HCT116 (cell line): Measurements from ENCODE around the gene WNT9A. TPM values are rescaled to one million over a fixed set of nuclear protein-coding genes. Genes with fewer than 3 reads are reported as not detected.

Experiments
- ATAC-seq: fragments of 200-7000 bp; cut with Tn5 transposase; 2 replicates; pipeline ENCODE4 v1.9.1; 2020; ENCODE audit warnings: mild to moderate bottlenecking, moderate library complexity
- BruUV-seq: library from RNA; stranded (reverse); fragments of 400-500 nt; replicated peaks from 2 replicates; lab custom pipeline; 2021; lab: Mats Ljungman, UMichigan
- CTCF ChIA-PET: fragments of 300-600 bp; sonication (Branson Sonifier 250); formaldehyde crosslinking; loops from one replicate; lab custom pipeline; 2021; ENCODE audit warnings: antibody characterized with exemption; lab: Charles Lee
- POLR2A ChIA-PET: fragments of 300-600, 350-600 bp; sonication (Branson Sonifier 250); formaldehyde crosslinking; loops from one replicate; lab custom pipeline; 2021; ENCODE audit warnings: antibody characterized with exemption; lab: Charles Lee
- RAD21 ChIA-PET, 2 experiments: fragments of 300-600 bp; sonication (Branson Sonifier 250); formaldehyde crosslinking; loops; one replicate each; lab custom pipeline; 2023; ENCODE audit warnings: low total read pairs in 2 of 2; ENCODE audit not compliant: uncharacterized antibody in 2 of 2, unreplicated experiment in 2 of 2, low non-redundant PET in 1 of 2; lab: Charles Lee
- DNase-seq: peaks from one replicate; pipeline ENCODE4 v3.0.0-alpha.2; 2010; ENCODE audit warnings: low read depth, low spot score
- H2AFZ ChIP-seq: fragments of 200-600 bp; shearing (Covaris generic), sonication (generic); 2 replicates; pipeline ENCODE4 v1.6.1; 2017; ENCODE audit warnings: low read depth, mixed run types, mixed read lengths, antibody characterized with exemption, low read length; ENCODE audit not compliant: poor library complexity, severe bottlenecking
- H3K27ac ChIP-seq: 2 replicates; pipeline ENCODE4 v1.5.1; 2012; ENCODE audit warnings: low read depth, low read length
- H3K27me3 ChIP-seq: fragments of 200-600 bp; sonication (generic); 2 replicates; pipeline ENCODE4 v1.6.1; 2016; ENCODE audit warnings: mixed run types, low read length, mixed read lengths; ENCODE audit not compliant: insufficient read depth
- H3K36me3 ChIP-seq, 2 experiments: fragments of 200-500 bp in 1 of 2; fragments of 200-600 bp in 1 of 2; sonication (Bioruptor generic) in 1 of 2; sonication (generic) in 1 of 2; 2 replicates each; pipeline versions ENCODE4 v1.5.1 to v1.6.1; 2014 to 2016; ENCODE audit warnings: low read length in 2 of 2, inconsistent platforms in 1 of 2, mixed read lengths in 1 of 2, mixed run types in 1 of 2; ENCODE audit not compliant: insufficient read depth in 2 of 2, control insufficient read depth in 1 of 2
- H3K4me1 ChIP-seq, 2 experiments: fragments of 200-600 bp in 1 of 2; sonication (generic) in 1 of 2; 2 replicates each; pipeline versions ENCODE4 v1.5.1 to v1.6.1; 2012 to 2017; ENCODE audit warnings: low read length in 2 of 2, inconsistent platforms in 1 of 2, mild to moderate bottlenecking in 1 of 2, mixed read lengths in 1 of 2, mixed run types in 1 of 2, moderate library complexity in 1 of 2; ENCODE audit not compliant: insufficient read depth in 2 of 2, control insufficient read depth in 1 of 2
- H3K4me2 ChIP-seq: fragments of 200-600 bp; sonication (generic); 2 replicates; pipeline ENCODE4 v1.6.1; 2017; ENCODE audit warnings: mixed run types, low read length, mixed read lengths
- H3K4me3 ChIP-seq, 2 experiments: fragments of 200-600 bp in 1 of 2; sonication (generic) in 1 of 2; replicated peaks in 1 of 2; 2 replicates each; pipeline ENCODE4 v1.5.1; 2011 to 2016; ENCODE audit warnings: low read length in 2 of 2, control low read depth in 1 of 2, low read depth in 1 of 2, mild to moderate bottlenecking in 1 of 2, mixed read lengths in 1 of 2, mixed run types in 1 of 2
- H3K79me2 ChIP-seq: fragments of 200-600 bp; sonication (generic); 2 replicates; pipeline ENCODE4 v1.6.1; 2017; ENCODE audit warnings: mild to moderate bottlenecking, mixed run types, low read length, moderate library complexity, mixed read lengths; ENCODE audit not compliant: insufficient read depth
- H3K9ac ChIP-seq: fragments of 200-600 bp; sonication (generic); 2 replicates; pipeline ENCODE4 v1.6.1; 2016; ENCODE audit warnings: low read length, mixed read lengths
- H3K9me2 ChIP-seq: fragments of 200-600 bp; sonication (generic), shearing (Covaris generic); 2 replicates; pipeline ENCODE4 v1.6.1; 2017; ENCODE audit warnings: mixed run types, mild to moderate bottlenecking, moderate library complexity; ENCODE audit not compliant: insufficient read depth
- H3K9me3 ChIP-seq, 2 experiments: fragments of 200-500 bp in 1 of 2; fragments of 200-600 bp in 1 of 2; sonication (Bioruptor generic) in 1 of 2; sonication (generic) in 1 of 2; 2 replicates each; pipeline ENCODE4 v1.6.1; 2014 to 2017; ENCODE audit warnings: low read length in 2 of 2, mixed read lengths in 2 of 2, inconsistent platforms in 1 of 2, low read depth in 1 of 2, mild to moderate bottlenecking in 1 of 2, mixed run types in 1 of 2, moderate library complexity in 1 of 2; ENCODE audit not compliant: control insufficient read depth in 1 of 2, insufficient read depth in 1 of 2
- H4K20me1 ChIP-seq: fragments of 200-600 bp; sonication (generic), shearing (Covaris generic); 2 replicates; pipeline ENCODE4 v1.6.1; 2017; ENCODE audit warnings: mixed run types, mild to moderate bottlenecking, moderate library complexity; ENCODE audit not compliant: insufficient read depth
- MAX ChIP-seq: IDR thresholded peaks from 2 replicates; pipeline ENCODE4 v1.6.1; 2012
- REST ChIP-seq: IDR thresholded peaks from 2 replicates; pipeline ENCODE4 v1.6.1; 2012; ENCODE audit warnings: low read depth
- SP1 ChIP-seq: IDR thresholded peaks from 2 replicates; pipeline ENCODE4 v1.6.1; 2012; ENCODE audit warnings: low read depth
- intact Hi-C: fragments of 100-400 bp; cut with micrococcal nuclease; formaldehyde crosslinking; loops from 2 replicates; pipeline ENCODE4 v1.10.0; 2022
- total RNA-seq: library from RNA; stranded (reverse); gene quantifications from one replicate; pipeline ENCODE4 v1.2.1, GENCODE V29; 2021; ENCODE audit not compliant: unreplicated experiment

WNT9A gene
- total RNA-seq, 1 experiment from 2014 or later: 5.6 TPM

- POLR2A ChIA-PET: no interaction called here
- intact Hi-C loops: no loop called here
- Histone ChIP-seq H3K4me3 (no peak overlapping the region), H3K27me3 (no peaks in the 10 kb centered on the region), H3K9ac (no peak overlapping the region), H2AFZ (no peak overlapping the region), H3K27ac (no peak overlapping the region), H3K4me2 (no peak overlapping the region), H3K4me1 (peaks cover 5 to 25% of the 10 kb centered on the region in 2 experiments; a peak in 3 of 4 replicates), H3K9me2 (no peaks in the 10 kb centered on the region), H3K36me3 (no peaks in the 10 kb centered on the region), H3K9me3 (no peaks in the 10 kb centered on the region), H3K79me2 (no peaks in the 10 kb centered on the region), H4K20me1 (no peaks in the 10 kb centered on the region)
- CTCF ChIA-PET: no interaction called here
- no peak for DNase-seq
- RAD21 ChIA-PET: no interaction called here
- BruUV-seq: no TSS peak
- no peak for ATAC-seq
- TF ChIP-seq SP1: no peak
- TF ChIP-seq REST: no peak
- TF ChIP-seq MAX: no peak
Measured at GRCh38 chr1:227897704-227898438, 49.9 kb downstream of the WNT9A start.
